Uterus (tissue), 4 donors: ENCODE results near the gene MAGEA12. TPM values are rescaled to one million over a fixed set of nuclear protein-coding genes. Genes with fewer than 3 reads are reported as not detected.
"Not testable (repeated sequence)": the region's sequence is repeated elsewhere in the genome, so short reads cannot be mapped to it uniquely, and the experiment has no call there.

ENCODE experiments used
- DNase-seq, 2 donors: peaks; one replicate each; pipeline ENCODE4 v3.0.0-alpha.2; 2019 to 2020
- H3K27ac ChIP-seq, 2 donors: fragments of 200-600 bp; sonication (generic); 1 replicate in 1 of 2; 2 replicates in 1 of 2; pipeline ENCODE4 v1.5.1; 2016 to 2018
- H3K27me3 ChIP-seq, 2 donors: fragments of 200-600 bp; sonication (generic); one replicate each; pipeline ENCODE4 v1.5.1; 2018 to 2019; ENCODE audit warnings: control low read depth in 1 of 2
- H3K36me3 ChIP-seq, 2 donors: fragments of 200-600 bp; sonication (generic); one replicate each; pipeline ENCODE4 v1.5.1; 2019; ENCODE audit warnings: control low read depth in 1 of 2
- H3K4me1 ChIP-seq, 2 donors: fragments of 200-600 bp; sonication (generic); one replicate each; pipeline ENCODE4 v1.5.1; 2018 to 2019; ENCODE audit warnings: control low read depth in 1 of 2
- H3K4me3 ChIP-seq, 2 donors: fragments of 200-600 bp; sonication (generic); 1 replicate in 1 of 2; 2 replicates in 1 of 2; pipeline ENCODE4 v1.5.1; 2018 to 2019; ENCODE audit warnings: mild to moderate bottlenecking in 1 of 2
- H3K9me3 ChIP-seq, 2 donors: fragments of 200-600 bp; sonication (generic); one replicate each; pipeline ENCODE4 v1.5.1; 2019; ENCODE audit warnings: control low read depth in 1 of 2
- intact Hi-C: fragments of 100-400 bp; cut with DNase I; formaldehyde crosslinking; loops from one replicate; pipeline ENCODE4 v1.15.1; 2023; ENCODE audit warnings: low total_unique reads
- total RNA-seq, 4 donors: library from RNA; depleted of rRNA in 3 of 4; stranded (reverse); fragments of >200 nt in 3 of 4; gene quantifications; one replicate each; pipeline versions ENCODE4 v1.1.0 to v1.2.4, GENCODE V29; 2014 to 2023
- donor health status: DM: yes; HTN: yes; CAD: no.

MAGEA12 gene
- total RNA-seq, 4 donors from 2014 or later, result not detected

DNA sequence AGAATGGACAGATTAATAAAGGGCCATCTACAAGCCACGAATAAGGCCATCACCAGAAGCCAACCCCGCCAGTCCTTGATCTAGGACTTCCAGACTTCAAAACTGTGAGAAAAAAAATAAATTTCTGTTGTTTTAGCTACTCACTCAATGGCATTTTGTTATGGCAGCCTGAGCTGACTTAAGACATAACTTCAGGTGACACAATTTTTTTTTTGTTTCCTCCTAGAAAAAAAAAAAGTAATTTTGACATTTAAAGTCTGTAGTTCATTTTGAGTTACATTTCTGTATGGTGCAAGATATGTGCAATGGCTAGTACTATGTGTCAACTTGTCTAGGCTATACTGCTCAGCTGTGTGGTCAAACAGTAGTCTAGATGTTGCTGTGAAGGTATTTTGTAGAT is 25.4 kb downstream of the MAGEA12 start, which contains the start of gene CSAG3:
Gene CSAG3 (plus strand): TSS at position 301 of the 400 bp plus-strand sequence.
- H3K27me3 ChIP-seq, H3K4me3 ChIP-seq, H3K27ac ChIP-seq, H3K4me1 ChIP-seq, H3K9me3 ChIP-seq, DNase-seq, H3K36me3 ChIP-seq, intact Hi-C loops: not testable (repeated sequence)

- H3K4me1 ChIP-seq, H3K4me3 ChIP-seq, intact Hi-C loops, H3K27me3 ChIP-seq, H3K9me3 ChIP-seq, H3K27ac ChIP-seq, H3K36me3 ChIP-seq, DNase-seq: not testable (repeated sequence)
Measured at GRCh38 chrX:152759544-152759943, 26.0 kb downstream of the MAGEA12 start.

DNA sequence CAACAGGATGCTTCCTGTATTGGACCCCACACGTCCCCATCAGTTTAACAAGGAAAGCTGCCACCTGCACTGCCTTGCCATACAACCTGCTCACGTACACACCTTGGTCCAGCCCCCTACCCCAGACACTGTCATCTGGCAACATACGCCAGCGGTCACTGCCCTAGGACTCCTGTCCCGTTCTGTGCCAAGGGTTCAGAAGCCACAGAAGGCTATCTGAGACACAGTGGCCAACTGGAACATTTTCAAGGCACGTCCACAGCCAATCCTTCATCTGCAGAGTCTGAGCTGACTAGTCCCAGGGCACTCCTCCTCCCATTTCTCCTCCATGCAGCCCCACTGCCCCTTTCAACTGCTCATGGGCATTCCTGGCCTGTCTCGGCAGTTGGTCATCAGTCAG is 28.0 kb downstream of the MAGEA12 start:
- H3K9me3 ChIP-seq, intact Hi-C loops, H3K27me3 ChIP-seq, H3K36me3 ChIP-seq, DNase-seq, H3K27ac ChIP-seq, H3K4me1 ChIP-seq, H3K4me3 ChIP-seq: not testable (repeated sequence)

GRCh38 chrX:152766562-152766961 is 33.0 kb downstream of the MAGEA12 start:
- intact Hi-C loops, H3K4me3 ChIP-seq, H3K36me3 ChIP-seq, H3K27me3 ChIP-seq, H3K4me1 ChIP-seq, H3K9me3 ChIP-seq, DNase-seq, H3K27ac ChIP-seq: not testable (repeated sequence)

DNA sequence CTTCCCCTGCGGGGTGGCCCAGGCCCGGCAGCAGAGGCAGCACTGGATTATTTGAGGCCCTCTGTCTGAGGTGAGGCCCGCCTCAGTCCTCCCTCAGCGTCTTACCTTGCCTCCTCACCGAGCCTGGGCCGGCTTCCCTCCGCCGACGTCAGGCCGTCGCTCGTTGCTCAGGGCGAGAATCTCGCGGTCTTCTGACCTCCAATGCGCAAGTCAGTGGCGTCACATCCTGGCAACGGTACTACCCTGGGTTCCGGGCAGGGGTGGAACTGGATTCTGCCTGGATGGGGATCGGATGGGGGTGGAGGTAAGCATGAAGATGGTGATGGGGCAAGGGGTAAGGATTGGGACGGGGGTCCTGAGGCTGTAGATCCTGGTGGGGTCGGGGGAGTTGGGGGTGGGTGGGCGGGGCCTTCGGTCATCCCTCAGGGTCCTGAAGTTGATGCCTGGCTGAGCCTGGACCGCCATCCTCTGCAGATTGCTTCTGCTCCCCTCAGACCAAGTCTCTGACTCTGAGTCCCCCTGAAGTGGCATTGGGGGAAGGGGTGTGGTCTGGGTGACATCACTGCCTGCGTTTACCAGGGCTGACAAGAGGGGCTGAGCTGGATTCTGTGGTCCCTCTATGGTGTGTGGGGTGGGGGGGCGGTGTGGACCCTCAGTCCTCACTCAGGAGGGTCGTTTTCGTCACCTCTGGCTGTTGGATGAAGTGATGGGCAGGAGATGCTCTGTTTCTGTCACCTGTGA is 36.2 kb downstream of the MAGEA12 start, which contains the start of gene MAGEA6:
Gene MAGEA6 (minus strand): TSS at position 141 of the 741 bp plus-strand sequence. CDS start 2,039 bp downstream, outside the sequence.
- H3K4me3 ChIP-seq, H3K36me3 ChIP-seq, H3K9me3 ChIP-seq, intact Hi-C loops, H3K27ac ChIP-seq, DNase-seq, H3K27me3 ChIP-seq, H3K4me1 ChIP-seq: not testable (repeated sequence)

DNA sequence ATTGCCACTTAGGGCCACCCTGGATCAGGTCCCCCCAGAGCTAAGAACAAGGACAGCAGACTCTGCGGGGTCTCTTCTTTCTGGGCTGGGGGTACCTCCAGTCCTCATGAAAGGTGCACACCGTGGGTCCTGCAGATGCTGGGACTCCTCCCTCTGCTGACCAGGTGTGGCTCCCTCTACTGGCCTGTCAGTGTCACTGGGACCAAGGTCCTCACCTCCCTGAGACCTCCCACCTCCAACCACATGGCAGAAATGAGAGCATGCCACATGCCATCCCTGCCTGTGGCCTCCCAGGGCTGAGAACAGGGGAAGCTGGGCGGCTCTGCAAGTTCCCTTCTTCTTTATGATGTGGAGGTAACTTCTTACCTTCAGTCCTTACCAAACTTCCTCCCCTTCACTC is 53.5 kb downstream of the MAGEA12 start:
- H3K27ac ChIP-seq, H3K27me3 ChIP-seq, H3K4me1 ChIP-seq, H3K9me3 ChIP-seq, DNase-seq, H3K4me3 ChIP-seq, H3K36me3 ChIP-seq, intact Hi-C loops: not testable (repeated sequence)

Other genes with a start within 250 kb of the MAGEA12 start
- 1 to 10 TPM in 1 of 4 donors, under 1 TPM in 1, not detected in 2; 0.55 to 3.4 TPM for gene GABRQ, start 95.9 kb upstream of the MAGEA12 start, total RNA-seq
- not detected for gene MAGEA3, start 35.0 kb upstream of the MAGEA12 start, total RNA-seq
- gene CSAG2, start 24.5 kb upstream of the MAGEA12 start, total RNA-seq, result not detected
- gene MAGEA2B, start 19.1 kb upstream of the MAGEA12 start, total RNA-seq, result not detected
- not detected for gene CSAG1, start within 50 bp of the MAGEA12 start, total RNA-seq
- gene MAGEA2, start 20.1 kb downstream of the MAGEA12 start, total RNA-seq, result not detected
- gene CSAG3, start 25.5 kb downstream of the MAGEA12 start, total RNA-seq, result not detected
- under 1 TPM in 1 of 4 donors, not detected in 3; 0.21 TPM for gene MAGEA6, start 35.9 kb downstream of the MAGEA12 start, total RNA-seq
- 10 to 100 TPM; 37.9 to 61.5 (median 45.4) TPM for gene CETN2, start 97.0 kb downstream of the MAGEA12 start, total RNA-seq
- gene NSDHL, start 97.3 kb downstream of the MAGEA12 start, total RNA-seq, result 10 to 100 TPM in 2 of 4 donors, 1 to 10 TPM in 2; 1.5 to 12.6 (median 8.6) TPM
- gene ZNF185, start 164.3 kb downstream of the MAGEA12 start, total RNA-seq, result 10 to 100 TPM in 2 of 4 donors, 1 to 10 TPM in 2; 1.3 to 32.6 (median 12.1) TPM